ENCODE measurements around the gene HAND2. TPM values are rescaled to one million over a fixed set of nuclear protein-coding genes. Genes with fewer than 3 reads are reported as not detected.
A peak's percentile ranks its signal among the peaks of the same experiment; 100 is the strongest.

HAND2 gene
- total RNA-seq, 2 donors from 2014 or later: not detected

DNA sequence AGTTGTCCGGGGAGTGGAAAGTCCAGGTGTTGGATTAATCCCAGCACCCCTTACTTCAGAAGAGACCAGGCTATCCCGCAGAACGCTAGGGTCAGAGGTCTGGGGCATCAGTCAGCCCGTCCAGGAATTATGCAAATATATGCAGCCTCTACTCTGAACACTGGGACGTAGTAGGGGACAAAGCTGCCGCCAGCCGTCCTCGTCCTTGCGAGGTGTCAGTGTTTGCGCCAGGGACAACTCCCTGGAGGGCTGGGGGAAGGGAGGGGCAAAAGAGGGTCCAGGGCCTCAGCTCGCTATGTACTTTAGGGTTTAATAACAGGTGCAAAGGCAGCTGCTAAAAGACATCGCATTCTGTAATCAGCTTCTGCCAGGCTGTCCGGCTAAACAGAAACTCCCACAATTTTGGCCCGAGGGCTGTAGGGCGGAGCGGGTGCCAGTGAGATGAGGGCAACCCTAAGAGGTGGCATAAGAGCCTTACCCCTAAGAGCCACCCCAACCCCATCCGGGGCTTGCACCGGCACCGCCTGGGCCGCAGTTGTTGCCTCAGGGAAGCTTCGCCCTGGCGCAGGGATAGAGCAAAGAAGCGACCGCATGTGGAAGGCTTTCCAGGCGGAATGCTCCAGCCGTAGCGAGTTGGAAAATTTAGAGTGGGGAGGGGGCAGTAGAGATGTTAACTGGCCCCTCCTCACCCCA, 8.4 kb downstream of the HAND2 start:
- Mint-ChIP-seq H3K9me3 (no peaks in the 10 kb centered on the region), H3K4me3 (peak overlapping the region in 1 of 2 donors; percentile 47), H3K36me3 (ENCODE audit: insufficient read depth in 2 of 2) (peaks cover 13 to 14% of the 10 kb centered on the region in 2 donors), H3K27ac (no peak overlapping the region), H3K4me1 (ENCODE audit: low read depth) (peaks cover 35% of the 10 kb centered on the region), H3K27me3 (ENCODE audit: low read depth) (peaks cover 94% of the 10 kb centered on the region)
- ATAC-seq (replicated peaks in 1 of 2) (no peak), DNase-seq (no peak)

DNA sequence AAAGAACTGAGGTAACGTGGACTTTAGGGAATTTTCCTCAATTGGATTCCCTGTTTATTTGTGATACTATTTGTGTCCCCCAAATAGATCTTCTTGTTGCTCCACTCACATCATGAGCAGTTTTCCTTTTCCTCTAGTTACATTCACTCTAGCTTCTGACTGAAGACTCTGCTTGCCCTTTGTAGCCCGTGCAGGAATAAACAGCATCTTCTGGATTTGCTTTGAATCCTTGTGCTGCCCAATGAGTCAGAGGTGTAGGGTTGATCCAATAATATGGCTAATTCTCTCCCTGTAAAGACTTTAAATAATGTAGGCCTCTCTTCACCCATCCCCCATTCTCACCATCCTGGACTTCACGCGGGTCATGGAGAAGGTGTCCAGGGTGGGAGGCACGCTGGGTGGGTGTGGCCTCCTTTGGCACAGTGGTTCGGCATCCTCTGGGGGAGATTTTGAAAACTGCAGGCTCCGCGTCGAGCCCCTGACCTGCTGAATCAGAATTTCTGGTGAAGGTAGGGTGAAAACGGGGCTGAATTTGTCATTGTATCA, 9.0 kb downstream of the HAND2 start:
- Mint-ChIP-seq H3K4me1 (ENCODE audit: low read depth) (peaks cover 38% of the 10 kb centered on the region), H3K36me3 (ENCODE audit: insufficient read depth in 2 of 2) (peaks cover 13 to 14% of the 10 kb centered on the region in 2 donors), H3K9me3 (no peaks in the 10 kb centered on the region), H3K27me3 (ENCODE audit: low read depth) (peaks cover 94% of the 10 kb centered on the region), H3K4me3 (no peak overlapping the region), H3K27ac (no peak overlapping the region)
- DNase-seq: no peak
- no peak for ATAC-seq (replicated peaks in 1 of 2)

- ATAC-seq (replicated peaks in 1 of 2) (peak in 1 of 2 donors; percentile 47), DNase-seq (no peak)
- Mint-ChIP-seq H3K27ac (no peak overlapping the region), H3K4me1 (ENCODE audit: low read depth) (peaks cover 28% of the 10 kb centered on the region), H3K9me3 (peaks cover 0 to 2% of the 10 kb centered on the region in 2 donors), H3K4me3 (peak overlapping the region; percentile 54 to 69), H3K36me3 (ENCODE audit: insufficient read depth in 2 of 2) (peaks cover 7 to 9% of the 10 kb centered on the region in 2 donors), H3K27me3 (ENCODE audit: low read depth) (peaks cover 94% of the 10 kb centered on the region)
Measured at GRCh38 chr4:173519111-173520101, 10.6 kb downstream of the HAND2 start.

DNA sequence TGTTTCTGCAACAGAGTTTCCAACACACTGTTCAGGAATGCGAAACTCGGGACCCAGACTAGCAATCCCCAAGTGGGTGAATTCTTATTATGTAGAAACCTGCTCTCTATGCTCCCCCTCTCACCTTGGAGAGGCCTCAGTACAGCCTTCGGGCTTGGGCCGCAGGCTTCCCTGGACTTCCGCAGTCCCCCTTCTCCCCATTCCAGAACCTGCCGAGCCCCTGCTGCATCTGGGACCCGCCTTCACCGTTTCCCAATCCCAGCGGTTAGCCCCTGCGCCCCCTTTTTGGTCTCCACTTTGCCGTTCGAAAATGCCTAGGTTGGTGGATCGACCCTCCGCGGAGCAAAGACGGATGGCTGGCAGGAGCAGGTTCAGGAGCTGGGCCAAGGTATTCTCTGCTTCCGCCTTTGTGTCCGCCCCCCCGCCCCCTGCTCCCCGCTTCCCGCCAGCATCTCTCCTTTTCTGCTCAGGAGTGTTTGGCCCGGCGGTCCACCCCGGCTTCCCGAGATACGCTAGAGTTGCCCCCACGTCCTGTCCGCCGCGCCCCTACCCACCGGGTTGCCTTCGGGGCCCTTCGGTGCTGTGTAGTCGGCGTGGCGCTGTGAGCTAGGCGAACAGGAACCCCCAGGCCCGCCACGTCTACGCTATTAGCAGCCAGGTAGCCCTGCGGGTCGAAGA, 11.5 kb downstream of the HAND2 start:
- Mint-ChIP-seq H3K4me1 (ENCODE audit: low read depth) (peaks cover 25% of the 10 kb centered on the region), H3K27ac (no peak overlapping the region), H3K36me3 (ENCODE audit: insufficient read depth in 2 of 2) (peaks cover 6% of the 10 kb centered on the region in 2 donors), H3K4me3 (peak overlapping the region; percentile 54 to 69), H3K27me3 (ENCODE audit: low read depth) (peaks cover 91% of the 10 kb centered on the region), H3K9me3 (peaks cover 0 to 2% of the 10 kb centered on the region in 2 donors)
- ATAC-seq (replicated peaks in 1 of 2): no peak
- no peak for DNase-seq

DNA sequence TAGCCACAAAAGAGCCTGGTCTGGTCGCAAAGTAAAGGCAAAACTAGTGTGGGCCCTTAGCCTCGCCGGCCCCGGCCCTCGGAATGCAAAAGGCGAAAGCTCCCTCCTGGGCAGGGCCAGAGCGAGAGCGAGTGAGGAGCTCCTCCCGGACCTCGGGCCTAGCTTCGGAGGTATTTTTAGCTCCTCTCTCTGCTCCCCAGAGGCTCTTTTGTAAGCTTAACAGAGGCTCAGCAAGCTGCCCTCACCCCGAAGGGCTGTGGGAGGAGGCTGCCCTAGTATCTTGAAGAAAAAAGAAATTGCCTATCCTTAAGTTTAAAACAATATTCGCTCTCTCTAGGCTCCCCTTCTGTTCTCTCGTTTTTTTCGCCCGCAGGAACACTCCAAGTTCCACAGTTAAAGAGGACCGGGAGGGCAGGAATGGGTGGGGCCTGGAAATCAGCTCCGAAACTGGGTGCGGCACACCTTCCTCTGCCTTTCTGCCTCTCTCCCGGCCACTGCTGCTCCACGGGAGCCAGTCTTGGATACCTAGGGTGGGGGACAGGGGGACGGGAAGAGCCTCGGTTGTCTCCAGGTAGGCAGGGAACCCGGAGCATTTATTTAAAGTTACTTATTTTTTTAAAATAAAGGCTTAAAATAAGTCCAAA, 12.1 kb downstream of the HAND2 start:
- H3K27me3 Mint-ChIP-seq (ENCODE audit: low read depth): peaks cover 91% of the 10 kb centered on the region
- H3K4me1 Mint-ChIP-seq (ENCODE audit: low read depth): peaks cover 25% of the 10 kb centered on the region
- peak overlapping the region; percentile 6 for H3K27ac Mint-ChIP-seq
- H3K4me3 Mint-ChIP-seq: no peak overlapping the region
- H3K36me3 Mint-ChIP-seq (ENCODE audit: insufficient read depth in 2 of 2): peaks cover 4 to 6% of the 10 kb centered on the region in 2 donors
- DNase-seq: no peak
- peaks cover 0 to 2% of the 10 kb centered on the region in 2 donors for H3K9me3 Mint-ChIP-seq
- ATAC-seq (replicated peaks in 1 of 2): no peak

- H3K36me3 Mint-ChIP-seq (ENCODE audit: insufficient read depth in 2 of 2): peaks cover 4 to 6% of the 10 kb centered on the region in 2 donors
- peak overlapping the region; percentile 35 for H3K27ac Mint-ChIP-seq
- no peak for DNase-seq
- H3K4me1 Mint-ChIP-seq (ENCODE audit: low read depth): peaks cover 18% of the 10 kb centered on the region
- peak overlapping the region; percentile 69 to 80 for H3K4me3 Mint-ChIP-seq
- H3K27me3 Mint-ChIP-seq (ENCODE audit: low read depth): peaks cover 92% of the 10 kb centered on the region
- H3K9me3 Mint-ChIP-seq: peaks cover 0 to 2% of the 10 kb centered on the region in 2 donors
- ATAC-seq (replicated peaks in 1 of 2): no peak
Measured at GRCh38 chr4:173516621-173517524, 13.2 kb downstream of the HAND2 start.

- Mint-ChIP-seq H3K9me3 (peaks cover 0 to 2% of the 10 kb centered on the region in 2 donors), H3K4me1 (ENCODE audit: low read depth) (peaks cover 18% of the 10 kb centered on the region), H3K27ac (peak overlapping the region; percentile 83), H3K36me3 (ENCODE audit: insufficient read depth in 2 of 2) (peaks cover 1 to 6% of the 10 kb centered on the region in 2 donors), H3K4me3 (no peak overlapping the region), H3K27me3 (ENCODE audit: low read depth) (peaks cover 92% of the 10 kb centered on the region)
- ATAC-seq (replicated peaks in 1 of 2) (no peak), DNase-seq (no peak)
Measured at GRCh38 chr4:173515458-173515857, 14.6 kb downstream of the HAND2 start.

DNA sequence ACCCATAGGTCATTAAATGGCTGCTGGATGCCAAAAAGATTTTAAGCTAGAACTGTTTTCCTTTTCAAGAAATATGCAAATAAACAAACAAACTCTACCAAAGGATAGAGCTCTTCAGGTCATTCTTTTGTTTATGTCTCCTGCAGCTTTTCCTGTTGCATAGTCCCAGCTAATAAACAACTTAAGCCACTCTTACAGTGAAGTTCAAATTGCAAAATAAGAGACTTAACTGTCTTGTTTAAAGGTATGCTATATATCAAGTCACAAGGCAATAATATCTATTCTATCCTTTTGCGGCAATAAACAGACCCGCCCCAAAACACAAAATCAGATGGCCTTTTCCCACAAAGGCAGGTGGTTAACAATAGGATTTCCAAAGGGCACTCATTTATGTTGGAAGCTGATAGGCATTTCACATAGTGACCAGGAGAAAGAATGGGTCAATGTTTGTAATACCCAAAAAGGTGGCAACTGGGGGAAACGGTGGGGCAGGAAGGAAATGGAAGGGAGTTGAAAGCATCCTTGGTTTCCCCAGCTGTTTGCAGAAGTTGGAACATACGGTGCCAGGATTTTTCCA, 15.3 kb downstream of the HAND2 start:
- peaks cover 18% of the 10 kb centered on the region for H3K4me1 Mint-ChIP-seq (ENCODE audit: low read depth)
- H3K4me3 Mint-ChIP-seq: no peak overlapping the region
- peaks cover 0 to 2% of the 10 kb centered on the region in 2 donors for H3K9me3 Mint-ChIP-seq
- peak overlapping the region; percentile 83 for H3K27ac Mint-ChIP-seq
- no peak for ATAC-seq (replicated peaks in 1 of 2)
- no peak for DNase-seq
- peaks cover 1 to 6% of the 10 kb centered on the region in 2 donors for H3K36me3 Mint-ChIP-seq (ENCODE audit: insufficient read depth in 2 of 2)
- H3K27me3 Mint-ChIP-seq (ENCODE audit: low read depth): peaks cover 88% of the 10 kb centered on the region

DNA sequence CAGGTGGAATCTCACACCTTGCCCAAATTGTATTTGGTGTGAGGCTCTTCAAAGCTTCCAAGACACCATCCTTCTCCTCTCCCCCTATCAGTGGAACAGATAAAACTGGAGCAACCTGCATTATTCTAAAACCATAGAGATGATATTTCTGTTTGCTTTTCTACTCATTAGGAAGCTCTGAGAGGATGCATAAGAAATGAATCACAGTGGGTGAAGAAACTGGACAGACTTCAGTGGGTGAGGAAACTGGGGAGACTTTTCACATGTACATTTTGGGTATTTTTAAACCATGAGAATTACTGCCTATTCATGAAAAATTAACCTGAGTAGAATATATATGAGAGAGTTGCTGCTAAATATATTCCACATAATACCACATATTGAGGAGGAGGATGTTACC, 16.4 kb downstream of the HAND2 start:
- Mint-ChIP-seq H3K27me3 (ENCODE audit: low read depth) (peaks cover 83% of the 10 kb centered on the region), H3K36me3 (ENCODE audit: insufficient read depth in 2 of 2) (peaks cover 1 to 4% of the 10 kb centered on the region in 2 donors)
- no peak for ATAC-seq (replicated peaks in 1 of 2)

DNA sequence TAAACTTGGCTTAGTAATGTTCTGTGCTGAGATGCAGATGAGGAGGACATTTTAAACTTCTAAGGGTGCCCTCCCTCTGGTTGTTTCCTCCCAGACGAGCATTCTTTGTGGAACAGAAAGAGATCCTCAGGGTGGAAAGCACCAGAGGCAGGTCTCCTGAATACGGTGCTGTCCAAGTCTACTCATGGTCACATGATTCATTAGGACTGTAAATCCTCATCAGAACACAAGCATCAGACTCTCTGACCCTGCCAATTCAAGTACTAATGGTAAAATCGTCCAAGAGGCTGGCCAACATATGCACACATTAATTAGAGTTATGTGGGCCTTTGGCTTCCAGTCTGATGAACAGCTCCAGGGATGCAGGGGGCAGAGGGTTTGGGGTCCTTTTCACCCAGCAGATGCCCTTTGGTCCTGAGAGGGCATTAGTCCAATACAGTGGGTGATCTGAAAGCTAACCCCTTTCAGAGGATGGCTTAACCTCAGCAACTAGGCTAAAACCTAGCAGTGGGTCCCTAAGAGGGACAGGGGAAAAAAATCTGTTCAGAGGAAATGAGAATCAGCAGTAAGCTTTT, 18.2 kb downstream of the HAND2 start:
- ATAC-seq (replicated peaks in 1 of 2) (no peak), DNase-seq (no peak)
- Mint-ChIP-seq H3K36me3 (ENCODE audit: insufficient read depth in 2 of 2) (peaks cover 1 to 7% of the 10 kb centered on the region in 2 donors), H3K4me3 (no peak overlapping the region), H3K27me3 (ENCODE audit: low read depth) (peaks cover 88% of the 10 kb centered on the region), H3K9me3 (peaks cover 0 to 2% of the 10 kb centered on the region in 2 donors), H3K27ac (no peak overlapping the region), H3K4me1 (ENCODE audit: low read depth) (peaks cover 28% of the 10 kb centered on the region)

More for the DNA sequence above, 16.4 kb downstream of the HAND2 start:
- Mint-ChIP-seq H3K4me3 (no peak overlapping the region), H3K9me3 (peaks cover 0 to 2% of the 10 kb centered on the region in 2 donors), H3K27ac (no peak overlapping the region), H3K4me1 (ENCODE audit: low read depth) (peaks cover 18% of the 10 kb centered on the region)
- no peak for DNase-seq
